ENCODE results near the gene TPCN2.

DNA sequence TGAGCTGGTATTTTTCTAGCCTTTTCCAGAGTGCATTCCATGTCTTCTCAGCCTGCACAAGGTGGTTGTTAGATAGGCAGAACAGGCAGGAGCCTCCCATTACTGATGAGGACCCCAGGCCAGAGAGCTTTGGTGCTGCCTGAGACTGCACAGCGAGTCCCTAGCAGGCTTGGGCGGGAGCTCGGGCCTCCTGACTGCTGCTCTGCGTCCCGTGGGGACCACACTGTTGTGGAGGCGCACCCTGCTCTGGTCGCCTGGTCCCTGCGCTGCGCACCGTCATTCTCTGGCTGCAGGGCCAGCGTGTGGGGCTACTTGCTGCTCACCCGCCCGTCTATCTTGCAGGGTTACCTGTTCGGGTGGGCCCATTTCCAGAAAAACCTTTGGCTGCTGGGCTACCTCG lies 8.5 kb downstream of the TPCN2 start:
- TF ChIP-seq, protein P1, sequence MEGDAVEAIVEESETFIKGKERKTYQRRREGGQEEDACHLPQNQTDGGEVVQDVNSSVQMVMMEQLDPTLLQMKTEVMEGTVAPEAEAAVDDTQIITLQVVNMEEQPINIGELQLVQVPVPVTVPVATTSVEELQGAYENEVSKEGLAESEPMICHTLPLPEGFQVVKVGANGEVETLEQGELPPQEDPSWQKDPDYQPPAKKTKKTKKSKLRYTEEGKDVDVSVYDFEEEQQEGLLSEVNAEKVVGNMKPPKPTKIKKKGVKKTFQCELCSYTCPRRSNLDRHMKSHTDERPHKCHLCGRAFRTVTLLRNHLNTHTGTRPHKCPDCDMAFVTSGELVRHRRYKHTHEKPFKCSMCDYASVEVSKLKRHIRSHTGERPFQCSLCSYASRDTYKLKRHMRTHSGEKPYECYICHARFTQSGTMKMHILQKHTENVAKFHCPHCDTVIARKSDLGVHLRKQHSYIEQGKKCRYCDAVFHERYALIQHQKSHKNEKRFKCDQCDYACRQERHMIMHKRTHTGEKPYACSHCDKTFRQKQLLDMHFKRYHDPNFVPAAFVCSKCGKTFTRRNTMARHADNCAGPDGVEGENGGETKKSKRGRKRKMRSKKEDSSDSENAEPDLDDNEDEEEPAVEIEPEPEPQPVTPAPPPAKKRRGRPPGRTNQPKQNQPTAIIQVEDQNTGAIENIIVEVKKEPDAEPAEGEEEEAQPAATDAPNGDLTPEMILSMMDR (conservative IDR thresholded peaks at IDR 0.05; ENCODE audit: low read depth, low read length), result no peak
- no peak for TF ChIP-seq EZH2 (IDR thresholded peaks at IDR 0.05; ENCODE audit: borderline replicate concordance, low read depth, low read length, poor library complexity, severe bottlenecking)

Data from A673 (cell line).